KMS-11 (cell line): ENCODE measurements around the gene CETN3.

Experiments used
- H2AFZ ChIP-seq: fragments of 200-600 bp; sonication (generic); 2 replicates; pipeline ENCODE4 v1.6.1; 2016; ENCODE audit warnings: antibody characterized with exemption, mixed run types, low read depth
- H3K27ac ChIP-seq: fragments of 200-600 bp; sonication (generic); 2 replicates; pipeline ENCODE4 v1.6.1; 2016; ENCODE audit warnings: mild to moderate bottlenecking, mixed run types
- H3K27me3 ChIP-seq: fragments of 200-600 bp; sonication (generic); 2 replicates; pipeline ENCODE4 v1.6.1; 2017; ENCODE audit warnings: mild to moderate bottlenecking, low read depth, mixed run types, moderate library complexity; ENCODE audit not compliant: insufficient read depth
- H3K36me3 ChIP-seq: fragments of 200-600 bp; sonication (generic); 2 replicates; pipeline ENCODE4 v1.6.1; 2017; ENCODE audit warnings: mild to moderate bottlenecking, mixed run types; ENCODE audit not compliant: insufficient read depth
- H3K4me1 ChIP-seq: fragments of 200-600 bp; sonication (generic); 2 replicates; pipeline ENCODE4 v1.6.1; 2016; ENCODE audit warnings: mild to moderate bottlenecking, low read depth, mixed run types; ENCODE audit not compliant: poor library complexity, severe bottlenecking
- H3K4me2 ChIP-seq: fragments of 200-600 bp; sonication (generic); 2 replicates; pipeline ENCODE4 v1.7.0; 2016; ENCODE audit warnings: mild to moderate bottlenecking, mixed run types
- H3K4me3 ChIP-seq: fragments of 200-600 bp; sonication (generic); IDR thresholded peaks from 2 replicates; pipeline ENCODE4 v1.6.1; 2017; ENCODE audit warnings: low read depth, low read length, mixed read lengths; ENCODE audit not compliant: insufficient read depth
- H3K79me2 ChIP-seq: fragments of 200-600 bp; sonication (generic); 2 replicates; pipeline ENCODE4 v1.6.1; 2016; ENCODE audit warnings: low read depth, mixed run types; ENCODE audit not compliant: insufficient read depth
- H3K9ac ChIP-seq: fragments of 200-600 bp; sonication (generic); 2 replicates; pipeline ENCODE4 v1.6.1; 2016; ENCODE audit warnings: mild to moderate bottlenecking, mixed run types
- H4K20me1 ChIP-seq: fragments of 200-600 bp; sonication (generic); 2 replicates; pipeline ENCODE4 v1.6.1; 2016; ENCODE audit warnings: mild to moderate bottlenecking, mixed run types; ENCODE audit not compliant: insufficient read depth
- CTCF ChIP-seq: fragments of 200-600 bp; sonication (generic); conservative IDR thresholded peaks from 2 replicates; pipeline ENCODE4 v1.6.1; 2017; ENCODE audit warnings: low read depth, mild to moderate bottlenecking, antibody characterized with exemption, low read length, moderate library complexity, mixed read lengths

Gene CETN3

GRCh38 chr5:90355635-90356034 is 53.9 kb downstream of the CETN3 start:
- Histone ChIP-seq H3K4me2 (no peak overlapping the region), H3K27ac (no peak overlapping the region), H3K4me3 (no peak overlapping the region), H2AFZ (no peak overlapping the region), H3K9ac (no peak overlapping the region), H3K27me3 (no peaks in the 10 kb centered on the region), H3K36me3 (no peaks in the 10 kb centered on the region), H3K4me1 (no peaks in the 10 kb centered on the region), H4K20me1 (no peaks in the 10 kb centered on the region), H3K79me2 (no peaks in the 10 kb centered on the region)
- TF ChIP-seq CTCF = no peak

GRCh38 chr5:90353254-90353653 is 56.3 kb downstream of the CETN3 start:
- no peak overlapping the region for H3K27ac ChIP-seq
- H4K20me1 ChIP-seq = no peaks in the 10 kb centered on the region
- no peak overlapping the region for H2AFZ ChIP-seq
- no peaks in the 10 kb centered on the region for H3K79me2 ChIP-seq
- H3K9ac ChIP-seq = no peak overlapping the region
- H3K4me2 ChIP-seq = no peak overlapping the region
- TF ChIP-seq CTCF = no peak
- H3K27me3 ChIP-seq = no peaks in the 10 kb centered on the region
- no peaks in the 10 kb centered on the region for H3K36me3 ChIP-seq
- H3K4me1 ChIP-seq = no peaks in the 10 kb centered on the region
- H3K4me3 ChIP-seq = no peak overlapping the region

GRCh38 chr5:90351101-90351500 is 58.5 kb downstream of the CETN3 start:
- Histone ChIP-seq H3K4me1 (no peaks in the 10 kb centered on the region), H3K79me2 (no peaks in the 10 kb centered on the region), H2AFZ (no peak overlapping the region), H3K36me3 (no peaks in the 10 kb centered on the region), H3K27ac (no peak overlapping the region), H4K20me1 (no peaks in the 10 kb centered on the region), H3K9ac (no peak overlapping the region), H3K27me3 (no peaks in the 10 kb centered on the region), H3K4me2 (no peak overlapping the region), H3K4me3 (no peak overlapping the region)
- no peak for TF ChIP-seq CTCF

- Histone ChIP-seq H3K36me3 (no peaks in the 10 kb centered on the region), H3K27ac (no peak overlapping the region), H3K27me3 (no peaks in the 10 kb centered on the region), H3K4me2 (no peak overlapping the region), H3K4me1 (no peaks in the 10 kb centered on the region), H2AFZ (no peak overlapping the region), H3K4me3 (no peak overlapping the region), H3K79me2 (no peaks in the 10 kb centered on the region), H4K20me1 (no peaks in the 10 kb centered on the region), H3K9ac (no peak overlapping the region)
- no peak for TF ChIP-seq CTCF
Measured at GRCh38 chr5:90347462-90347861, 62.1 kb downstream of the CETN3 start.

GRCh38 chr5:90345684-90346083 is 63.9 kb downstream of the CETN3 start:
- Histone ChIP-seq H3K4me3 (no peak overlapping the region), H3K79me2 (no peaks in the 10 kb centered on the region), H4K20me1 (no peaks in the 10 kb centered on the region), H3K4me2 (no peak overlapping the region), H3K27ac (no peak overlapping the region), H3K36me3 (no peaks in the 10 kb centered on the region), H3K9ac (no peak overlapping the region), H3K4me1 (no peaks in the 10 kb centered on the region), H3K27me3 (no peaks in the 10 kb centered on the region), H2AFZ (no peak overlapping the region)
- TF ChIP-seq CTCF = no peak
